Hepatocyte (in vitro differentiated cells): ENCODE results near the gene SEMA6A. TPM values are rescaled to one million over a fixed set of nuclear protein-coding genes. Genes with fewer than 3 reads are reported as not detected.

ENCODE experiments used
- DNase-seq: peaks from one replicate; pipeline ENCODE4 v3.0.0-alpha.2; 2016; ENCODE audit warnings: low spot score
- H2AFZ ChIP-seq: fragments of 200-600 bp; sonication (generic); 2 replicates; pipeline ENCODE4 v1.6.0; 2016; ENCODE audit warnings: antibody characterized with exemption, mild to moderate bottlenecking
- H3K27ac ChIP-seq: fragments of 200-600 bp; sonication (generic); 2 replicates; pipeline ENCODE4 v1.5.1; 2016; ENCODE audit warnings: mild to moderate bottlenecking
- H3K27me3 ChIP-seq: fragments of 200-600 bp; sonication (generic); 2 replicates; pipeline ENCODE4 v1.6.1; 2016
- H3K36me3 ChIP-seq: fragments of 200-600 bp; sonication (generic); replicated peaks from 2 replicates; pipeline ENCODE4 v1.5.1; 2016; ENCODE audit warnings: low read depth; ENCODE audit not compliant: insufficient read depth
- H3K4me1 ChIP-seq: fragments of 200-600 bp; sonication (generic); 2 replicates; pipeline ENCODE4 v1.5.1; 2016; ENCODE audit warnings: mild to moderate bottlenecking, moderate library complexity; ENCODE audit not compliant: insufficient read depth
- H3K4me2 ChIP-seq: fragments of 200-600 bp; sonication (generic); 2 replicates; pipeline ENCODE4 v1.6.0; 2016
- H3K4me3 ChIP-seq: fragments of 200-600 bp; sonication (generic); 2 replicates; pipeline ENCODE4 v1.5.1; 2016; ENCODE audit warnings: mild to moderate bottlenecking
- H3K79me2 ChIP-seq: fragments of 200-600 bp; sonication (generic); 2 replicates; pipeline ENCODE4 v1.6.0; 2017; ENCODE audit warnings: mild to moderate bottlenecking
- H3K9me2 ChIP-seq: fragments of 200-600 bp; sonication (generic); replicated peaks from 2 replicates; pipeline ENCODE4 v1.6.0; 2017; ENCODE audit warnings: mild to moderate bottlenecking; ENCODE audit not compliant: insufficient read depth
- H3K9me3 ChIP-seq: fragments of 200-600 bp; sonication (generic); 2 replicates; pipeline ENCODE4 v1.5.1; 2016; ENCODE audit warnings: low read depth, mild to moderate bottlenecking
- H4K20me1 ChIP-seq: fragments of 200-600 bp; sonication (generic); 2 replicates; pipeline ENCODE4 v1.6.0; 2016; ENCODE audit warnings: mild to moderate bottlenecking; ENCODE audit not compliant: insufficient read depth, poor library complexity, severe bottlenecking
- EZH2 ChIP-seq: fragments of 200-600 bp; sonication (generic); IDR thresholded peaks from 2 replicates; pipeline ENCODE4 v1.6.1; 2016; ENCODE audit warnings: antibody characterized with exemption, mild to moderate bottlenecking, borderline replicate concordance
- EZH2phosphoT487 ChIP-seq: fragments of 200-600 bp; sonication (generic); IDR thresholded peaks from one replicate; pipeline ENCODE4 v1.6.1; 2018; ENCODE audit warnings: antibody characterized with exemption, mild to moderate bottlenecking, low read depth, moderate library complexity; ENCODE audit not compliant: unreplicated experiment, severe bottlenecking
- WGBS: methylation state at CpG from one replicate; pipeline ENCODE4 v1.1.6; 2016; ENCODE audit warnings: low lambda C conversion rate; ENCODE audit errors: missing lambda C conversion rate; 5-methylcytosine and 5-hydroxymethylcytosine counted together
- polyA plus RNA-seq: library from polyadenylated mRNA; unstranded; fragments of >200 nt; fragmentation: Nextera tagmentation; extraction: Ambion mirVana; gene quantifications from 2 replicates; pipeline ENCODE4 v1.2.1, GENCODE V29; 2016
- total RNA-seq: library from RNA; depleted of rRNA; stranded (reverse); fragments of >200 nt; gene quantifications from 2 replicates; pipeline ENCODE4 v1.2.3, GENCODE V29; 2014
- TF ChIP-seq, protein P1 (sequence below): fragments of 200-600 bp; sonication (generic); IDR thresholded peaks from 2 replicates; pipeline ENCODE4 v1.5.1; 2016; ENCODE audit warnings: antibody characterized with exemption, mild to moderate bottlenecking; ENCODE audit not compliant: poor library complexity

SEMA6A gene
- total and polyA plus RNA-seq, 2 experiments from 2014 or later, result 38.2 to 68.6 TPM

DNA sequence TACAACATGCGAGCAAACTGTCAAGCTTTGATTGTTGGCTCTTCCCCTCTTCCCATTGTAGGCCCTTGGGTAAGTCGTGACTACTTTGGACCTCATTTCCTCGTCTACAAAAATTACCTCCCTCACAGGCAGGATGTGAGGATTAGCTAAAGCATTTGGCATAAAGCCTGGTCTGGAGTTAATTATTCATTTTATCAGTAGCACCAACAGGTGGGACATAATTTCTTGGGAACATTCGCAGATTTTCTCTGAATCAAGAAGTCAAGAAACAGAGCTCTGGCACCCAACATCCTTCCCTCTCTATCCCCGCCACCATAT, 39.9 kb upstream of the SEMA6A start:
- 77% methylated on average over 5 of the region's 5 CpGs for WGBS
- DNase-seq, result no peak
- Histone ChIP-seq H2AFZ (no peak overlapping the region), H3K36me3 (no peaks in the 10 kb centered on the region), H3K4me1 (no peaks in the 10 kb centered on the region), H3K9me2 (no peaks in the 10 kb centered on the region), H3K27me3 (no peaks in the 10 kb centered on the region), H3K79me2 (no peaks in the 10 kb centered on the region), H3K4me3 (no peak overlapping the region), H4K20me1 (no peaks in the 10 kb centered on the region), H3K9me3 (no peaks in the 10 kb centered on the region), H3K4me2 (no peak overlapping the region), H3K27ac (no peak overlapping the region)
- TF ChIP-seq EZH2 (no peak), EZH2phosphoT487 (no peak)
- TF ChIP-seq, protein P1, sequence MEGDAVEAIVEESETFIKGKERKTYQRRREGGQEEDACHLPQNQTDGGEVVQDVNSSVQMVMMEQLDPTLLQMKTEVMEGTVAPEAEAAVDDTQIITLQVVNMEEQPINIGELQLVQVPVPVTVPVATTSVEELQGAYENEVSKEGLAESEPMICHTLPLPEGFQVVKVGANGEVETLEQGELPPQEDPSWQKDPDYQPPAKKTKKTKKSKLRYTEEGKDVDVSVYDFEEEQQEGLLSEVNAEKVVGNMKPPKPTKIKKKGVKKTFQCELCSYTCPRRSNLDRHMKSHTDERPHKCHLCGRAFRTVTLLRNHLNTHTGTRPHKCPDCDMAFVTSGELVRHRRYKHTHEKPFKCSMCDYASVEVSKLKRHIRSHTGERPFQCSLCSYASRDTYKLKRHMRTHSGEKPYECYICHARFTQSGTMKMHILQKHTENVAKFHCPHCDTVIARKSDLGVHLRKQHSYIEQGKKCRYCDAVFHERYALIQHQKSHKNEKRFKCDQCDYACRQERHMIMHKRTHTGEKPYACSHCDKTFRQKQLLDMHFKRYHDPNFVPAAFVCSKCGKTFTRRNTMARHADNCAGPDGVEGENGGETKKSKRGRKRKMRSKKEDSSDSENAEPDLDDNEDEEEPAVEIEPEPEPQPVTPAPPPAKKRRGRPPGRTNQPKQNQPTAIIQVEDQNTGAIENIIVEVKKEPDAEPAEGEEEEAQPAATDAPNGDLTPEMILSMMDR, result no peak

DNA sequence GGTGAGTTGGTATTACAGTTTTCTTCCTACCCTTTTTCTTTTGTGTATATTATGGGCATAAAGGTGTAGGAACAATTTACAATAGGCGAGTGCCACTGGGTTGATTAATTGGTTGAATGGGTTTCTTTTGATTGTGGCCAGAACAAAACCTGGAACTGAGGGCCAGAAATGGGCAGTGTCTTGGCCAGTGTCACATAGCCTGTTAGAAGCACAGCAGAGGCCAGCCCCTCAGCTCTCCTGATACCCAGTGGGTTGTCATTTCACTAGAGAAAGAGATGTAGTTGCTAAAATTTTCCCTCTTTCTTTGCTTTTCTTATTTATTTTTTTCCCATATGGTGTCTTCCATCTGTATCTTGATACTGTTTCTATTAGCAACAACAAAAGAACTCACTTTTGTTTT, 38.8 kb upstream of the SEMA6A start:
- 96% methylated on average over 1 of the region's 1 CpG for WGBS
- no peak overlapping the region for H3K4me3 ChIP-seq
- no peak for DNase-seq
- H4K20me1 ChIP-seq, result no peaks in the 10 kb centered on the region
- no peaks in the 10 kb centered on the region for H3K27me3 ChIP-seq
- TF ChIP-seq EZH2 (no peak), EZH2phosphoT487 (no peak)
- TF ChIP-seq, protein P1, result no peak
- no peaks in the 10 kb centered on the region for H3K4me1 ChIP-seq
- H2AFZ ChIP-seq, result no peak overlapping the region
- no peaks in the 10 kb centered on the region for H3K36me3 ChIP-seq
- no peaks in the 10 kb centered on the region for H3K9me3 ChIP-seq
- H3K79me2 ChIP-seq, result no peaks in the 10 kb centered on the region
- H3K27ac ChIP-seq, result no peak overlapping the region
- H3K9me2 ChIP-seq, result no peaks in the 10 kb centered on the region
- no peak overlapping the region for H3K4me2 ChIP-seq

DNA sequence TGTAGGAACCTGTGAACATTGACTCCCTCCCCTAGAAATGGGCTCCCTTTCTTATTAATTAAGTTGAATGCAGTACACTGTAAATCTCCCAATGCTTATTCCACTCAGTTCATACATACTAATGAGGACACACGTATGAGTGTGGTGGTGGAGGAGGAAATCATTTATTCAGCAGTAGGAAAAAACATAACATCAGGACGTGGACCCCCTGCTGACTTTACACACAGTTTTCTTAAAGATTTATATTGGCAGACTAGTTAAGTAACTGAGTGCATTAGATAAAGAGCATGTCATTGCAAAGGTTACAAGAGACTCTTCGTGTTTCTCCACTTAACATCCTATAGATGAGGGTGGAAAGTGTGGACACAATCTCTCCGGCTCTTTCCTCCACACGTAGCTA, 37.8 kb upstream of the SEMA6A start:
- no peak overlapping the region for H2AFZ ChIP-seq
- no peaks in the 10 kb centered on the region for H3K9me3 ChIP-seq
- TF ChIP-seq EZH2phosphoT487, result no peak
- no peak for TF ChIP-seq EZH2
- TF ChIP-seq, protein P1, result no peak
- no peaks in the 10 kb centered on the region for H3K4me1 ChIP-seq
- H3K27ac ChIP-seq, result no peak overlapping the region
- H3K79me2 ChIP-seq, result no peaks in the 10 kb centered on the region
- DNase-seq, result no peak
- no peaks in the 10 kb centered on the region for H3K9me2 ChIP-seq
- WGBS, result 71% methylated on average over 5 of the region's 5 CpGs
- H4K20me1 ChIP-seq, result no peaks in the 10 kb centered on the region
- H3K4me2 ChIP-seq, result no peak overlapping the region
- no peaks in the 10 kb centered on the region for H3K27me3 ChIP-seq
- H3K4me3 ChIP-seq, result no peak overlapping the region
- no peaks in the 10 kb centered on the region for H3K36me3 ChIP-seq
